Fibroblast of lung (primary cell): Measurements from ENCODE around the gene ERMP1. TPM values are rescaled to one million over a fixed set of nuclear protein-coding genes. Genes with fewer than 3 reads are reported as not detected.

Experiments used
- DNase-seq, 2 donors: peaks; one replicate each; pipeline versions ENCODE4 v3.0.0 to v3.0.0-alpha.2; 2010; ENCODE audit warnings: low read depth in 2 of 2
- H2AFZ ChIP-seq: 2 replicates; pipeline ENCODE4 v1.5.1; 2012; ENCODE audit warnings: low read length, control low read depth, inconsistent platforms
- H3K27ac ChIP-seq: 2 replicates; pipeline ENCODE4 v1.5.1; 2011; ENCODE audit warnings: low read length, control low read depth; ENCODE audit not compliant: insufficient read depth
- H3K27me3 ChIP-seq: 2 replicates; pipeline ENCODE4 v1.5.1; 2011; ENCODE audit warnings: mild to moderate bottlenecking, low read length; ENCODE audit not compliant: control insufficient read depth, insufficient read depth
- H3K36me3 ChIP-seq: 2 replicates; pipeline ENCODE4 v1.5.1; 2011; ENCODE audit warnings: low read length; ENCODE audit not compliant: control insufficient read depth, insufficient read depth
- H3K4me1 ChIP-seq: 2 replicates; pipeline ENCODE4 v1.5.1; 2011; ENCODE audit warnings: low read length; ENCODE audit not compliant: control insufficient read depth, insufficient read depth; ENCODE audit errors: extremely low read depth
- H3K4me2 ChIP-seq: 2 replicates; pipeline ENCODE4 v1.5.1; 2011; ENCODE audit warnings: low read length, control low read depth; ENCODE audit not compliant: insufficient read depth; ENCODE audit errors: extremely low read depth
- H3K4me3 ChIP-seq, 4 experiments: fragments of 200-600 bp in 1 of 4; sonication (generic) in 1 of 4; replicated peaks in 1 of 4; 2 replicates each; pipeline ENCODE4 v1.5.1; 2011 to 2016; ENCODE audit warnings: low read length in 4 of 4, low read depth in 3 of 4, mild to moderate bottlenecking in 3 of 4, control low read depth in 2 of 4, inconsistent platforms in 1 of 4, mixed read lengths in 1 of 4; ENCODE audit not compliant: insufficient read depth in 1 of 4; ENCODE audit errors: control extremely low read depth in 1 of 4
- H3K79me2 ChIP-seq: 2 replicates; pipeline ENCODE4 v1.5.1; 2012; ENCODE audit warnings: mild to moderate bottlenecking, low read length, inconsistent platforms; ENCODE audit not compliant: control insufficient read depth, insufficient read depth
- H3K9ac ChIP-seq: 2 replicates; pipeline ENCODE4 v1.5.1; 2011; ENCODE audit warnings: mild to moderate bottlenecking, low read length, control low read depth; ENCODE audit not compliant: insufficient read depth
- H3K9me3 ChIP-seq: 2 replicates; pipeline ENCODE4 v1.5.1; 2012; ENCODE audit warnings: low read depth, low read length; ENCODE audit not compliant: control insufficient read depth, insufficient read depth
- H4K20me1 ChIP-seq: 2 replicates; pipeline ENCODE4 v1.5.1; 2011; ENCODE audit warnings: low read length; ENCODE audit not compliant: control insufficient read depth, insufficient read depth; ENCODE audit errors: extremely low read depth
- CTCF ChIP-seq, 2 donors: IDR thresholded peaks in 1 of 2; conservative IDR thresholded peaks in 1 of 2; 1 replicate in 1 of 2; 2 replicates in 1 of 2; pipeline ENCODE4 v1.5.1; 2011 to 2012; ENCODE audit warnings: low read length in 2 of 2, control low read depth in 1 of 2, inconsistent platforms in 1 of 2, low read depth in 1 of 2, mild to moderate bottlenecking in 1 of 2
- EZH2 ChIP-seq: IDR thresholded peaks from 2 replicates; pipeline ENCODE4 v1.5.1; 2012; ENCODE audit warnings: low read length, control low read depth, mild to moderate bottlenecking; ENCODE audit errors: missing control alignments
- polyA plus RNA-seq, 2 donors: library from polyadenylated mRNA; depleted of rRNA in 1 of 2; stranded (reverse) in 1 of 2; unstranded in 1 of 2; fragments of >200 nt; gene quantifications; 2 replicates each; pipeline ENCODE4 v1.2.1, GENCODE V29; 2011 to 2012; ENCODE audit warnings: missing spikeins in 1 of 2
- total RNA-seq: library from RNA; depleted of rRNA; stranded (reverse); fragments of >200 nt; gene quantifications from 2 replicates; pipeline ENCODE4 v1.2.1, GENCODE V29; 2014

The ERMP1 gene
- total and polyA plus RNA-seq, 2 donors (not counting 1 experiment from before 2014, with no cell fraction given): 9.4 to 25.4 TPM

- TF ChIP-seq CTCF (conservative IDR thresholded peaks at IDR 0.05 in 1 of 2, IDR thresholded peaks at IDR 0.05 in 1 of 2; ENCODE audit: low read depth in 1 of 2, low read length in 2 of 2) (no peak), EZH2 (no peak)
- H2AFZ ChIP-seq: no peak overlapping the region
- no peaks in the 10 kb centered on the region for H3K27me3 ChIP-seq
- no peaks in the 10 kb centered on the region for H3K79me2 ChIP-seq
- no peak overlapping the region for H3K27ac ChIP-seq
- no peaks in the 10 kb centered on the region for H3K4me1 ChIP-seq
- H3K9ac ChIP-seq: no peak overlapping the region
- H3K4me3 ChIP-seq: no peak overlapping the region
- no peaks in the 10 kb centered on the region for H4K20me1 ChIP-seq
- no peak for DNase-seq
- H3K9me3 ChIP-seq: no peaks in the 10 kb centered on the region
- H3K4me2 ChIP-seq: no peak overlapping the region
- no peaks in the 10 kb centered on the region for H3K36me3 ChIP-seq
Measured at GRCh38 chr9:5735072-5735471, 97.8 kb downstream of the ERMP1 start.

Other genes starting within 250 kb of the ERMP1 start
- gene RIC1, start 204.0 kb downstream of the ERMP1 start, total RNA-seq: 37.8 and 43.1 TPM in 2 replicates
- gene RIC1, start 204.0 kb downstream of the ERMP1 start, polyA plus RNA-seq: 25.1 and 38.9 TPM in 2 replicates
- gene MLANA, start 57.8 kb upstream of the ERMP1 start, total RNA-seq: not detected in 2 replicates
- not detected in 2 replicates for gene MLANA, start 57.8 kb upstream of the ERMP1 start, polyA plus RNA-seq
- gene RANBP6, start 182.5 kb upstream of the ERMP1 start, total RNA-seq: 22.1 and 24.9 TPM in 2 replicates
- 14.2 and 17.2 TPM in 2 replicates for gene RANBP6, start 182.5 kb upstream of the ERMP1 start, polyA plus RNA-seq